GM12878 (cell line): ENCODE measurements around the gene UVSSA. TPM values are rescaled to one million over a fixed set of nuclear protein-coding genes. Genes with fewer than 3 reads are reported as not detected.

Experiments used
- ATAC-seq: fragments of 200-7000 bp; cut with Tn5 transposase; 3 replicates; pipeline ENCODE4 v1.9.1; 2020; ENCODE audit warnings: mild to moderate bottlenecking, moderate library complexity
- BruUV-seq: library from RNA; stranded (reverse); fragments of 400-500 nt; replicated peaks from 2 replicates; lab custom pipeline; 2021; lab: Mats Ljungman, UMichigan
- CTCF ChIA-PET: fragments of 300-600 bp; sonication (Branson Sonifier 250); formaldehyde crosslinking; extraction: SDS; loops from one replicate; lab custom pipeline; 2021; ENCODE audit warnings: inconsistent platforms; lab: Yijun Ruan, JAX
- POLR2A ChIA-PET: fragments of 350-600 bp; formaldehyde crosslinking; extraction: SDS; loops from one replicate; lab custom pipeline; 2021; ENCODE audit warnings: inconsistent platforms; lab: Charles Lee
- RAD21 ChIA-PET: fragments of 300-600 bp; sonication (Branson Sonifier 250); formaldehyde crosslinking; loops from one replicate; lab custom pipeline; 2023; ENCODE audit warnings: antibody characterized with exemption; ENCODE audit not compliant: unreplicated experiment; lab: Charles Lee
- SMC1A ChIA-PET: fragments of 300-600 bp; sonication (Branson Sonifier 250); formaldehyde crosslinking; loops from one replicate; lab custom pipeline; 2023; ENCODE audit not compliant: unreplicated experiment, uncharacterized antibody; lab: Charles Lee
- DNase-seq: peaks from one replicate; pipeline ENCODE4 v3.0.0-alpha.2; 2011; ENCODE audit warnings: low read depth, low spot score
- FAIRE-seq: peaks from 3 replicates; lab custom pipeline; 2011; peaks lifted over from hg19 to GRCh38; lab: Jason Lieb, UNC
- H2AFZ ChIP-seq: 2 replicates; pipeline ENCODE4 v1.6.0; 2011; ENCODE audit warnings: low read depth, low read length, control low read depth; ENCODE audit not compliant: control insufficient read depth
- H3K27ac ChIP-seq: 2 replicates; pipeline ENCODE4 v1.5.1; 2011; ENCODE audit warnings: control low read depth; ENCODE audit not compliant: control insufficient read depth, insufficient read depth
- H3K27me3 ChIP-seq, 2 experiments: replicated peaks in 1 of 2; 2 replicates each; pipeline versions ENCODE4 v1.6.0 to v1.6.1; 2011; ENCODE audit warnings: low read length in 1 of 2; ENCODE audit not compliant: control insufficient read depth in 2 of 2, insufficient read depth in 2 of 2
- H3K36me3 ChIP-seq, 2 experiments: 2 replicates each; pipeline ENCODE4 v1.5.1; 2011; ENCODE audit warnings: low read length in 1 of 2; ENCODE audit not compliant: control insufficient read depth in 2 of 2, insufficient read depth in 2 of 2
- H3K4me1 ChIP-seq: 2 replicates; pipeline ENCODE4 v1.6.1; 2011; ENCODE audit warnings: mild to moderate bottlenecking, low read length, moderate library complexity, mixed read lengths; ENCODE audit not compliant: control insufficient read depth, insufficient read depth
- H3K4me2 ChIP-seq: 2 replicates; pipeline ENCODE4 v1.6.0; 2011; ENCODE audit warnings: control low read depth; ENCODE audit not compliant: control insufficient read depth, insufficient read depth
- H3K4me3 ChIP-seq: fragments of 200-600 bp; sonication (generic); 2 replicates; pipeline ENCODE4 v1.5.1; 2016
- H3K79me2 ChIP-seq: 2 replicates; pipeline ENCODE4 v1.6.0; 2011; ENCODE audit warnings: low read length; ENCODE audit not compliant: control insufficient read depth, insufficient read depth
- H3K9ac ChIP-seq: 2 replicates; pipeline ENCODE4 v1.8.0; 2011; ENCODE audit warnings: low read length, control low read depth, mixed read lengths; ENCODE audit not compliant: control insufficient read depth, insufficient read depth
- H3K9me3 ChIP-seq: replicated peaks from 3 replicates; pipeline ENCODE4 v1.5.1; 2011; ENCODE audit warnings: mild to moderate bottlenecking, low read length; ENCODE audit not compliant: control insufficient read depth, insufficient read depth
- H4K20me1 ChIP-seq: 2 replicates; pipeline ENCODE4 v1.6.0; 2011; ENCODE audit not compliant: control insufficient read depth, insufficient read depth
- NBN ChIP-seq: fragments of 450-650 bp; IDR thresholded peaks from 2 replicates; pipeline ENCODE4 v1.6.1; 2016
- RBBP5 ChIP-seq: fragments of 200-600 bp; sonication (generic); conservative IDR thresholded peaks from 2 replicates; pipeline ENCODE4 v1.6.1; 2016
- SREBF2 ChIP-seq: IDR thresholded peaks from 2 replicates; pipeline ENCODE4 v1.6.1; 2012; ENCODE audit warnings: mild to moderate bottlenecking, low read length
- ZNF622 ChIP-seq: fragments of 450-650 bp; IDR thresholded peaks from 2 replicates; pipeline ENCODE4 v1.6.1; 2017; ENCODE audit warnings: mild to moderate bottlenecking, inconsistent platforms
- WGBS: methylation state at CpG from one replicate; pipeline ENCODE4 v1.1.6; 2016; ENCODE audit warnings: low lambda C conversion rate; ENCODE audit not compliant: insufficient replicate concordance, insufficient coverage; ENCODE audit errors: missing lambda C conversion rate; 5-methylcytosine and 5-hydroxymethylcytosine counted together
- in situ Hi-C: fragments of 300-500 bp; cut with MboI; formaldehyde crosslinking; loops from 9 replicates; pipeline ENCODE4 v1.14.3; 2018; ENCODE audit warnings: mixed read lengths
- intact Hi-C: fragments of 100-400 bp; cut with micrococcal nuclease; formaldehyde crosslinking; loops from one replicate; pipeline ENCODE4 v1.14.2; 2022; ENCODE audit not compliant: unreplicated experiment
- polyA plus RNA-seq, 11 experiments: library from polyadenylated mRNA; depleted of rRNA in 4 of 11; unstranded in 6 of 11; stranded (reverse) in 5 of 11; fragments of >200 nt; fragmentation: Nextera tagmentation in 4 of 11; fragmentation: Illumina TruSeq in 1 of 11; extraction: Ambion mirVana in 4 of 11; extraction: Trizol in 1 of 11; gene quantifications; 1 replicate in 1 of 11; 2 replicates in 10 of 11; pipeline versions ENCODE4 v1.2.1 to v1.2.3, GENCODE V29; 2011 to 2016; ENCODE audit warnings: inconsistent platforms in 2 of 11, missing spikeins in 2 of 11, low read depth in 1 of 11
- total RNA-seq, 4 experiments: library from RNA; depleted of rRNA in 3 of 4; stranded (reverse); fragments of >200 nt in 3 of 4; fragmentation: Illumina TruSeq in 1 of 4; extraction: Trizol in 1 of 4; gene quantifications; 2 replicates each; pipeline versions ENCODE4 v1.2.1 to v1.2.3, GENCODE V29; 2013 to 2021
- TF ChIP-seq, protein P1 (sequence below): fragments of 450-650 bp; IDR thresholded peaks from 2 replicates; pipeline ENCODE4 v1.6.1; 2018; ENCODE audit warnings: mild to moderate bottlenecking, low read depth, moderate library complexity; ENCODE audit not compliant: partially characterized antibody

UVSSA gene
- total and polyA plus RNA-seq, 10 of the 15 experiments (the other 5 are each of a cell fraction or from before 2014, with no cell fraction given): 0.34 to 16.8 (median 3.6) TPM

DNA sequence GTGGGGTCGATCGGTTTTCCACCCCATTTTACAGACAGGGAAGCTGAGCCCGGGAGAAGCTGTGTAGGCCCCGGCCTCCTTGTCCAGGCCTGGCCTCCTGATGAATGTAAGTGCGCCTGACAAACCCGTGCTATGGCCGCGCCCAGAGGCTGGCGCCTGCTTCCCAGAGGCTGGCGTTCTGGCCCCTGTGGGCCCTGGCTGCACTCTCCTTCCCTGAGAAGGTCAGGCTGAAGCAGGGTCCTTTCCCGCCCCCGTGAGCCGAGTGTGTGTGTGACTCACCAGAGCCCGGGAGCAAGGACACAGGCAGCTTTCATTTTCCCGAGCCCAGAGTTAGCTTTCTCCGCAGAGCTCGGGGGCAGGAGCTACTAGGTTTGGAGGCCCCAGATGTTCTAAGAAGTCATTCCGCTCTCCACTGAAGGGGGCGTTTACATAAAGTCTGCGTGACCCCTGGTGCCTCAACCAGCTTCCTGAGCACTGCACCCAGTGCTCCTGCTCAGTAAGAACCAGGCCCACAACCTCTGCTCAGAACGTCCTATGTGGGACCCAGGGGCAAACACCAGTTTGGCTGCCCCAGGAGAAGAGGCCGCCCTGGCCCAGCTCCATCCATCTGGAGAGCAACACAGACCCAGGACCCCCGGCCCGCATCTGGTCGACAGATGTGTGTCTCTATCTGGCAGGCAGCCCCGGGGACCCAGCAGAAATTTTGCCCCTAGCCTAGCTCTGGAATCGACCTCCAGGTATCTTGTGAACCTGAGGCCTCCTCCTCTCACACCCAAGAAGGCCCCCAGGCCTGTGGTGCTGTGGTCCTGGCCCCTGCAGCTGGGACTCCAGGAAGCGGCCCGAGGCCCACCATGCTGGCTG is 13.6 kb downstream of the UVSSA start:
- in situ Hi-C loops (no loop called here), intact Hi-C loops (loop anchor here (5.0 kb wide), 1 partner anchor 333 kb away; no protein-coding TSS in a partner anchor)
- 90% methylated on average over 27 of the region's 29 CpGs for WGBS
- no peaks in the 10 kb centered on the region for H3K9me3 ChIP-seq
- ChIA-PET RAD21 (no interaction called here), CTCF (no interaction called here), POLR2A (no interaction called here), SMC1A (no interaction called here)
- H3K4me1 ChIP-seq: no peaks in the 10 kb centered on the region
- ATAC-seq: no peak
- H3K4me2 ChIP-seq: no peak overlapping the region
- no peak overlapping the region for H3K27ac ChIP-seq
- no TSS peak for BruUV-seq
- no peak overlapping the region for H2AFZ ChIP-seq
- TF ChIP-seq SREBF2: no peak
- no peak for TF ChIP-seq RBBP5
- TF ChIP-seq NBN: no peak
- no peak for TF ChIP-seq ZNF622
- TF ChIP-seq, protein P1, sequence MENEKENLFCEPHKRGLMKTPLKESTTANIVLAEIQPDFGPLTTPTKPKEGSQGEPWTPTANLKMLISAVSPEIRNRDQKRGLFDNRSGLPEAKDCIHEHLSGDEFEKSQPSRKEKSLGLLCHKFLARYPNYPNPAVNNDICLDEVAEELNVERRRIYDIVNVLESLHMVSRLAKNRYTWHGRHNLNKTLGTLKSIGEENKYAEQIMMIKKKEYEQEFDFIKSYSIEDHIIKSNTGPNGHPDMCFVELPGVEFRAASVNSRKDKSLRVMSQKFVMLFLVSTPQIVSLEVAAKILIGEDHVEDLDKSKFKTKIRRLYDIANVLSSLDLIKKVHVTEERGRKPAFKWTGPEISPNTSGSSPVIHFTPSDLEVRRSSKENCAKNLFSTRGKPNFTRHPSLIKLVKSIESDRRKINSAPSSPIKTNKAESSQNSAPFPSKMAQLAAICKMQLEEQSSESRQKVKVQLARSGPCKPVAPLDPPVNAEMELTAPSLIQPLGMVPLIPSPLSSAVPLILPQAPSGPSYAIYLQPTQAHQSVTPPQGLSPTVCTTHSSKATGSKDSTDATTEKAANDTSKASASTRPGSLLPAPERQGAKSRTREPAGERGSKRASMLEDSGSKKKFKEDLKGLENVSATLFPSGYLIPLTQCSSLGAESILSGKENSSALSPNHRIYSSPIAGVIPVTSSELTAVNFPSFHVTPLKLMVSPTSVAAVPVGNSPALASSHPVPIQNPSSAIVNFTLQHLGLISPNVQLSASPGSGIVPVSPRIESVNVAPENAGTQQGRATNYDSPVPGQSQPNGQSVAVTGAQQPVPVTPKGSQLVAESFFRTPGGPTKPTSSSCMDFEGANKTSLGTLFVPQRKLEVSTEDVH: no peak
- no peak overlapping the region for H3K4me3 ChIP-seq
- no peaks in the 10 kb centered on the region for H3K79me2 ChIP-seq
- no peaks in the 10 kb centered on the region for H3K27me3 ChIP-seq
- DNase-seq: no peak
- peaks cover 0 to 1% of the 10 kb centered on the region in 2 experiments; a peak in 3 of 4 replicates for H3K36me3 ChIP-seq
- no peak overlapping the region for H3K9ac ChIP-seq
- H4K20me1 ChIP-seq: no peaks in the 10 kb centered on the region
- no peak for FAIRE-seq
